Pancreas (tissue), 10 donors: ENCODE results near the gene RREB1. TPM values are rescaled to one million over a fixed set of nuclear protein-coding genes. Genes with fewer than 3 reads are reported as not detected.

Experiments
- ATAC-seq, 4 donors: fragments of 200-7000 bp; cut with Tn5 transposase; one replicate each; pipeline versions ENCODE4 v1.8.0 to v1.9.1; 2020; ENCODE audit warnings: mild to moderate bottlenecking in 4 of 4, moderate library complexity in 4 of 4
- DNase-seq, 6 donors: peaks; one replicate each; pipeline ENCODE4 v3.0.0-alpha.2; 2020
- FAIRE-seq: peaks from 2 replicates; lab custom pipeline; 2012; peaks lifted over from hg19 to GRCh38; lab: Jason Lieb, UNC
- H3K27ac ChIP-seq, 4 donors: fragments of 200-600 bp; sonication (generic); 1 replicate in 3 of 4; 2 replicates in 1 of 4; pipeline versions ENCODE4 v1.5.0 to v1.8.0; 2020
- H3K27me3 ChIP-seq, 4 donors: fragments of 200-600 bp; one replicate each; pipeline ENCODE4 v1.8.0; 2021
- H3K36me3 ChIP-seq, 3 donors: fragments of 200-600 bp; sonication (generic) in 1 of 3; one replicate each; pipeline versions ENCODE4 v1.5.0 to v1.8.0; 2020 to 2021
- H3K4me1 ChIP-seq, 3 donors: fragments of 200-600 bp; one replicate each; pipeline ENCODE4 v1.8.0; 2021
- H3K4me3 ChIP-seq, 4 donors: fragments of 200-600 bp; sonication (generic) in 2 of 4; one replicate each; pipeline versions ENCODE4 v1.5.0 to v1.8.0; 2020 to 2021
- H3K9me3 ChIP-seq, 4 donors: fragments of 200-600 bp; one replicate each; pipeline ENCODE4 v1.8.0; 2021
- WGBS, 2 donors: extraction: QIAGEN DNeasy Blood & Tissue Kit; methylation state at CpG; one replicate each; pipeline ENCODE4 v1.1.7; 2013; 5-methylcytosine and 5-hydroxymethylcytosine counted together
- intact Hi-C, 3 donors: fragments of 100-400 bp; cut with DNase I; formaldehyde crosslinking; loops; one replicate each; pipeline versions ENCODE4 v1.11.1 to v1.14.2; 2022
- polyA plus RNA-seq, 2 donors: library from polyadenylated mRNA; stranded (reverse); fragments of 200-250 nt; gene quantifications; one replicate each; pipeline ENCODE4 v1.2.3, GENCODE V29; 2013
- total RNA-seq, 6 donors: library from RNA; stranded (reverse); fragmentation: NEBNext Ultra II Directional in 4 of 6; extraction: Animal tissue kit (Norgen Biotek cat#: 25700) in 4 of 6; gene quantifications; one replicate each; pipeline versions ENCODE4 v1.2.1 to v1.2.4, GENCODE V29; 2021 to 2023
- TF ChIP-seq, protein P1 (sequence below), 4 donors: fragments of 200-600 bp; sonication (generic) in 3 of 4; IDR thresholded peaks; one replicate each; pipeline versions ENCODE4 v1.5.0 to v1.8.0; 2021; ENCODE audit warnings: antibody characterized with exemption in 4 of 4
- donor health status: healthy with polysubstance abuse.
- donor health status: DM: no; HTN: no; CAD: no; lungs with moderate emphysema.
- donor health status: DM: no; HTN: no; CAD: no.
- donor health status: control.
- donor health status: control.
- donor health status: Bipolar disorder and iron deficiency.
- donor health status: DM: yes; HTN: yes; CAD: no.
- donor health status: DM: no; HTN: no; CAD: no.
- donor health status: DM: no; HTN: no; CAD: no.
- donor health status: DM: yes; HTN: yes; CAD: no.

The RREB1 gene
- total and polyA plus RNA-seq, 8 donors: 8.9 to 45.3 (median 29.1) TPM

DNA sequence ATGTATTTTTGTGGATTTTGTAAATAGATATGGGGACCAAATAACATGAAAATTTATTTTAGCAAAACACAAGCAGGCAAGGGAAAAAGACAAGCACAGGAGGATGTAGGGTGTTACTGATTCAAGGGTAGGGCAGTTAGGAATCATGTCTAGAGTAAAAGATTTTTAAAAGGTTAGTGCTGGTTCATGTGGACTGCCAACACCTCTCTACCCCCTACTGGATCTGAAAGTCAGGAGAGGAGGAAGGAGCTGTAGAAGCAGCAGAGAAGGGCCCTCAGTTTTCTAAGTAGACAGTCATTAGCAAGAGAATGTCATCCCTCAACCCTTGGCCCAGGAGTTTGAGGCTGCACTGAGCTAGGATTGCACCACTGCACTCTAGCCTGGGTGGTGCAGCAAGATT is 95.2 kb downstream of the RREB1 start:
- intact Hi-C loops: no loop called here
- Histone ChIP-seq H3K27ac (peak overlapping the region in 2 of 4 donors; percentile 85 to 88), H3K4me1 (peaks cover 14 to 35% (median 29%) of the 10 kb centered on the region in 3 donors), H3K4me3 (no peak overlapping the region), H3K9me3 (no peaks in the 10 kb centered on the region), H3K36me3 (no peaks in the 10 kb centered on the region), H3K27me3 (no peaks in the 10 kb centered on the region)
- ATAC-seq (no peak), DNase-seq (no peak), FAIRE-seq (no peak)
- TF ChIP-seq, protein P1, sequence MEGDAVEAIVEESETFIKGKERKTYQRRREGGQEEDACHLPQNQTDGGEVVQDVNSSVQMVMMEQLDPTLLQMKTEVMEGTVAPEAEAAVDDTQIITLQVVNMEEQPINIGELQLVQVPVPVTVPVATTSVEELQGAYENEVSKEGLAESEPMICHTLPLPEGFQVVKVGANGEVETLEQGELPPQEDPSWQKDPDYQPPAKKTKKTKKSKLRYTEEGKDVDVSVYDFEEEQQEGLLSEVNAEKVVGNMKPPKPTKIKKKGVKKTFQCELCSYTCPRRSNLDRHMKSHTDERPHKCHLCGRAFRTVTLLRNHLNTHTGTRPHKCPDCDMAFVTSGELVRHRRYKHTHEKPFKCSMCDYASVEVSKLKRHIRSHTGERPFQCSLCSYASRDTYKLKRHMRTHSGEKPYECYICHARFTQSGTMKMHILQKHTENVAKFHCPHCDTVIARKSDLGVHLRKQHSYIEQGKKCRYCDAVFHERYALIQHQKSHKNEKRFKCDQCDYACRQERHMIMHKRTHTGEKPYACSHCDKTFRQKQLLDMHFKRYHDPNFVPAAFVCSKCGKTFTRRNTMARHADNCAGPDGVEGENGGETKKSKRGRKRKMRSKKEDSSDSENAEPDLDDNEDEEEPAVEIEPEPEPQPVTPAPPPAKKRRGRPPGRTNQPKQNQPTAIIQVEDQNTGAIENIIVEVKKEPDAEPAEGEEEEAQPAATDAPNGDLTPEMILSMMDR (IDR thresholded peaks at IDR 0.05): no peak

DNA sequence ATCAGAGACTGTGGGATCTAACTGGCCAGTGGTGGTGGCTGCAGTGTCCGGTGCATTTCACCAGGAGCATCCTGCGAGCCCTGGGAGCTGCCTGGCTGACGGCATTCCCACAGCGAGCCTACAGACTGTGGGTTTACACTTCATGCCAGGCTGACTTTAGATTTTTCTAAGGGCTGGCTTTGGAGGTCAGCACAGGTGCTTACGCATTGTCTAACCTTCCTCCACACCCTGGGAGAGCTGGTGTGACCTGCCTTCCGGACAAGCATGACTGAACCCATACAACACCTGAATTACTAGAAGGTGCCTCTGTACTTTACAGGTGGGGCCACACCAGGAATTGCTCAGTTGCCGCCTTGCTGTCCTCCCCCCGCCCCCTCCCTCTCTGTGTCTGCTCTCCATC is 96.2 kb downstream of the RREB1 start:
- FAIRE-seq (no peak), DNase-seq (no peak), ATAC-seq (no peak)
- TF ChIP-seq, protein P1 (IDR thresholded peaks at IDR 0.05): no peak
- intact Hi-C loops: no loop called here
- WGBS, 2 donors: 95 to 98% methylated on average over 8 of the region's 8 CpGs
- Histone ChIP-seq H3K4me3 (no peak overlapping the region), H3K27ac (no peak overlapping the region), H3K36me3 (no peaks in the 10 kb centered on the region), H3K9me3 (no peaks in the 10 kb centered on the region), H3K4me1 (peaks cover 14 to 29% (median 29%) of the 10 kb centered on the region in 3 donors), H3K27me3 (no peaks in the 10 kb centered on the region)

DNA sequence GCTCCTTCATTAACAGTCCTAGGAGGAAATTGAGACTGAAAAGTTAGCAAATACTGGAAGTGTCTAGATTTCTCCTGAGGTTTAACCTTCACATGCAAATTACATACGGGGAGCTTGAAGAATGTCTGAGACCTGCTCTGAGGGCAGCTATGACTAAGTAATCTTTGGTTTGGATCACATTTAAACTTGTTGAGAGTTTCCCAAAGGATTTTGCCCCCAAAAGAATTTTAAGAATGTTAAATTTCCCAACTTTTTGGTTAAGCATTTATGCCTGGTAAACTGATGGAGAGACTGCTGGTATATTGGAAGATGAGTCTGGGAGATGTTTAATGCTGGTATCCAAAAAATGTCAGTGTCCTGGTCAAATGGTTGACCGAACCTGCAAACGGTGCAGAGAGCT is 97.0 kb downstream of the RREB1 start:
- H3K4me1 ChIP-seq: peaks cover 14 to 27% (median 22%) of the 10 kb centered on the region in 3 donors
- TF ChIP-seq, protein P1 (IDR thresholded peaks at IDR 0.05): no peak
- H3K27ac ChIP-seq: no peak overlapping the region

DNA sequence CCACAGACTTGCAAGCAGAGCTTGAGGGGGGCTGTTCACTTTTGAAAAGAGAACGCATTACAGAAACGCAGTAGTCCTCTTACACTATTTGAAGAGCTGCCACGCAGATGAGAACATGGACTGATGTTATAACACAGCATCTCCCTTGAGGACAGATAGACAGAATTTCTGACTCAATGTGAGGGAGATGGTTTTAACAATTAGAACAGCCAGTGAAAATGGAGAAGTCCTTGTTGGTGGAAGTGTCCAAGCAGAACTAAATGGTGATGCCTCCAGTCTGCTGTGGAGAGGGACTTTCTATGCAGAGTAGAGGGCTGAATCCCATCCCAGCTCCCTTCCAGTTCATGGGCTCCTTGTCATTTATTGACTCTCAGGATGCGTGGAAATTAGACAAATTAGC is 100.0 kb downstream of the RREB1 start:
- Histone ChIP-seq H3K4me3 (no peak overlapping the region), H3K27me3 (no peaks in the 10 kb centered on the region), H3K36me3 (peaks cover 0 to 23% (median 6%) of the 10 kb centered on the region in 3 donors), H3K4me1 (peaks cover 0 to 9% (median 0%) of the 10 kb centered on the region in 3 donors), H3K27ac (no peak overlapping the region), H3K9me3 (no peaks in the 10 kb centered on the region)
- TF ChIP-seq, protein P1 (IDR thresholded peaks at IDR 0.05): no peak
- ATAC-seq (peak in 2 of 4 donors; percentile 17 to 21), DNase-seq (peak in 1 of 6 donors; percentile 1), FAIRE-seq (no peak)
- intact Hi-C loops: no loop called here
- WGBS, 2 donors: 80 to 83% methylated on average over 4 of the region's 4 CpGs

More for the DNA sequence above, 97.0 kb downstream of the RREB1 start:
- ATAC-seq: no peak
- no peak for DNase-seq
- intact Hi-C loops: no loop called here
- Histone ChIP-seq H3K36me3 (no peaks in the 10 kb centered on the region), H3K27me3 (no peaks in the 10 kb centered on the region), H3K9me3 (no peaks in the 10 kb centered on the region), H3K4me3 (no peak overlapping the region)
- FAIRE-seq: no peak
- 88 to 91% methylated on average over 3 of the region's 3 CpGs for WGBS, 2 donors

DNA sequence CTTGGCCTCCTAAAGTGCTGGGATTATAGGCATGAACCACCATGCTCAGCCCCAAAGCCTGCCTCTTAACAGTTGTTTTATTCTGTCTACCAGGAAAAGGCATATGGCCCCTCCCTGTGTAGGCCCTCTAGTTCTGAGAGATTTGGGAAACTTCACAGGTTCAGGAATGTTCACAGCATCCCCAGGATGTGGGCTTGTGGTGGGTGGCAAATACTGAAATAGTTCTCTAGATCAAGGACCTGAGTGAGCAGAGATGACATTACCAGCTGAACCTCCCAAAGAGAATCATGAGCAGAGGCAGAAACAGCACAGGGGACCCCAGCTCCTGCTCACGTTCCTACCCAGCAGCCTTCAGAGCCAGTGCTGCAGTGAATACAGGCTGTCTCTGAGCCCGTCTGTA is 105.7 kb downstream of the RREB1 start:
- intact Hi-C loops: no loop called here
- no peaks in the 10 kb centered on the region for H3K27me3 ChIP-seq
- H3K9me3 ChIP-seq: no peaks in the 10 kb centered on the region
- WGBS, 2 donors: 94 to 96% methylated on average over 2 of the region's 2 CpGs
- H3K4me3 ChIP-seq: no peak overlapping the region
- ATAC-seq (no peak), FAIRE-seq (no peak), DNase-seq (no peak)
- peaks cover 32 to 33% (median 33%) of the 10 kb centered on the region in 3 donors for H3K4me1 ChIP-seq
- TF ChIP-seq, protein P1 (IDR thresholded peaks at IDR 0.05): no peak
- H3K36me3 ChIP-seq: peaks cover 0 to 38% (median 11%) of the 10 kb centered on the region in 3 donors
- no peak overlapping the region for H3K27ac ChIP-seq
